Stimulated activated CD4-positive, alpha-beta T cell treated with anti-CD3 and anti-CD28 coated beads, TNF-alpha, amount 100 ng/mL, for 24 hours (primary cell): ENCODE measurements around the gene CHD1.

Experiments
- DNase-seq, 3 experiments: peaks; one replicate each; pipeline ENCODE4 v3.0.0-alpha.2; 2020; ENCODE audit warnings: low read depth in 3 of 3

Gene CHD1

GRCh38 chr5:98936948-98937715 is 8.3 kb upstream of the CHD1 start:
- no peak for DNase-seq

GRCh38 chr5:98935206-98935605 is 6.4 kb upstream of the CHD1 start:
- no peak for DNase-seq

GRCh38 chr5:98934546-98934945 is 5.7 kb upstream of the CHD1 start:
- no peak for DNase-seq

- peak in 1 of 3 experiments; percentile 13 for DNase-seq
Observed at GRCh38 chr5:98933445-98934072, 4.8 kb upstream of the CHD1 start.

GRCh38 chr5:98930972-98931762 is 2.4 kb upstream of the CHD1 start:
- no peak for DNase-seq

GRCh38 chr5:98929710-98930298 is 997 bp upstream of the CHD1 start:
- peak in 1 of 3 experiments; percentile 86 for DNase-seq

- peak in 2 of 3 experiments; percentile 22 to 42 for DNase-seq
Observed at GRCh38 chr5:98927989-98928872, 576 bp downstream of the CHD1 start.

GRCh38 chr5:98927242-98927988 is 1.4 kb downstream of the CHD1 start:
- peak in 2 of 3 experiments; percentile 37 to 43 for DNase-seq

- no peak for DNase-seq
Observed at GRCh38 chr5:98923966-98924365, 4.8 kb downstream of the CHD1 start.

GRCh38 chr5:98921947-98922505 is 6.8 kb downstream of the CHD1 start:
- no peak for DNase-seq

GRCh38 chr5:98917433-98917832 is 11.4 kb downstream of the CHD1 start:
- DNase-seq: no peak

- DNase-seq: no peak
Observed at GRCh38 chr5:98916540-98916939, 12.3 kb downstream of the CHD1 start.

- DNase-seq: no peak
Observed at GRCh38 chr5:98913911-98914310, 14.9 kb downstream of the CHD1 start.

GRCh38 chr5:98911280-98912040 is 17.3 kb downstream of the CHD1 start:
- no peak for DNase-seq

GRCh38 chr5:98909363-98909762 is 19.4 kb downstream of the CHD1 start:
- no peak for DNase-seq

GRCh38 chr5:98907951-98908350 is 20.9 kb downstream of the CHD1 start:
- DNase-seq: no peak

GRCh38 chr5:98906756-98907355 is 22.0 kb downstream of the CHD1 start:
- no peak for DNase-seq

- DNase-seq: no peak
Observed at GRCh38 chr5:98905857-98906688, 22.7 kb downstream of the CHD1 start.
